ENCODE results near the gene MAP3K1.

The MAP3K1 gene

DNA sequence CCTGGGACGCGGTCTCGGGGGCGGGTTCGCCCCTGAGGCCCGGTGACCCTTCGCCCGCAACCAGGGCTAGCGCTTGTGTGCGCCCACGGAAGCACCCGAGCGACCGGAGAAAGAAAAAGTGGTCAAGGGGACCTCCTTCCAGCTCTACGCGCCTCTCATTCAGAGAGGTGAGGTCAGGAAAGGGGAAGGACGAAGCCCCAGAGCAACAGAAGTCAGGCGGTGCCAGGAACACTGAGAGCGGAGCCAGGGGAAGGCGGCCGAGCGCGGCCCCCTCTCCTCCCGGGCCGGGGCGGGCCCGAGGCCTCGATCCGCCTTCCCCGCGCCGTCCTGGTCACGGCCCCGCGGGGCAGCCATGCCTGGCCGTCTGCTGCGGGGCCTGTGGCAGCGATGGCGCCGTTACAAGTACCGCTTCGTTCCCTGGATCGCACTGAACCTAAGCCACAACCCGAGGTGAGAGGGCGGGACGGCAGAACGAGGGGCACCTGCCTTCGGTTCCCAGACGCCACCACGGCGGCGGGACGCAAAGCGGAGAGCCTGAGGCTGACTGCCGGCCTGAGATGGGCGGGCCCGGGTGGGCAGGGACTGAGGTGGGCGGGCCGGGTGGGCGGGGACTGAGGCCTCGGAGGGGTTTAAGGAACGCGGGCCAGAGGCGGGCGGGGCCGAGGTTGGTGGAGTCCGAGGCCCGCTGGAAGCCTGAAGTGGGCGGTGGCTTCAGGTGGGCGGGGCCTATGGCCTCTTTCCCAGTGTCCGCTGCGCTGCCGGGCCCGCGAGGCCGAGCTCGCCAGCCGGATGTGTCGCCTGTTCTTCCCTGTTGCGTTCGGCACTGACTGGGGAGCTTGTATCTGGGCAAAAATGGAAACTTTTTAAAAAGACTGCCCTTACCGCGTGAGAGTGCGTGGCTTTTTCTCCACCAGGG, 94.2 kb downstream of the MAP3K1 start, which contains the start of gene SETD9:
TSS of gene SETD9 (plus strand) at position 303 of the 916 bp plus-strand sequence. CDS start at position 353, 50 bp downstream.
- H3K27ac ChIP-seq = peak within 1 kb of the TSS; percentile 88
- TF ChIP-seq ZFX (IDR thresholded peaks at IDR 0.05) = peak; percentile 56
- no peak for TF ChIP-seq CTCF (conservative IDR thresholded peaks at IDR 0.05)

- H3K27ac ChIP-seq = peak overlapping the region; percentile 88
- TF ChIP-seq ZFX (IDR thresholded peaks at IDR 0.05) = peak; percentile 39; the same call in 1 of the 2 replicates
- no peak for TF ChIP-seq CTCF (conservative IDR thresholded peaks at IDR 0.05)
These were observed 95.0 kb downstream of the MAP3K1 start for GRCh38 chr5:56910210-56910965.

- no peak for TF ChIP-seq CTCF (conservative IDR thresholded peaks at IDR 0.05)
- TF ChIP-seq ZFX (IDR thresholded peaks at IDR 0.05) = no peak
- no peak overlapping the region for H3K27ac ChIP-seq
These were observed 98.4 kb downstream of the MAP3K1 start for GRCh38 chr5:56913766-56914165.

DNA sequence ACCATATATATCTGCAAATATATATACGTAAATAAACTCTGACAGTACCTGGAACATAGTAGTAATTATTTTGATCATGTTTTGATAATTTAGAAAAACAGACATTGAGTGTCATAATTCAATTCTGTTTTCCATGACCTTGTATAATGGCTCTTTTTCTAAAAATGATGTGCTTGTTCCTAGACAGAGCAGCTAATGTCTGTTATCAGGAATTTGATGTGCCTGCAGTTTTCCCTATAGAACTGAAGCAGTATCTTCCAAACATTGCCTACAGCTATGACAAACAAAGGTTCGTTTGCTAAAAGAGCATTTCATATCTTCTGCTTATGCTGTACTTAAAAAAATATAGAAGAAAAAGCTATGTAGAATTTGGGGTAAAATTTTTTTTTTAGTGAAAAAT, 99.3 kb downstream of the MAP3K1 start:
- no peak overlapping the region for H3K27ac ChIP-seq

GRCh38 chr5:56917534-56917933, 102.2 kb downstream of the MAP3K1 start:
- H3K27ac ChIP-seq = no peak overlapping the region
- TF ChIP-seq ZFX (IDR thresholded peaks at IDR 0.05) (no peak), CTCF (conservative IDR thresholded peaks at IDR 0.05) (no peak)

More for the DNA sequence above, 99.3 kb downstream of the MAP3K1 start:
- TF ChIP-seq CTCF (conservative IDR thresholded peaks at IDR 0.05) (no peak), ZFX (IDR thresholded peaks at IDR 0.05) (no peak)

GRCh38 chr5:56918054-56918453, 102.7 kb downstream of the MAP3K1 start:
- no peak overlapping the region for H3K27ac ChIP-seq
- TF ChIP-seq ZFX (IDR thresholded peaks at IDR 0.05) (no peak), CTCF (conservative IDR thresholded peaks at IDR 0.05) (no peak)
